ENCODE data around the gene SULT1C2. TPM values are rescaled to one million over a fixed set of nuclear protein-coding genes. Genes with fewer than 3 reads are reported as not detected.

The SULT1C2 gene
- 3.2 and 4.3 TPM in 2 replicates for total RNA-seq

- TF ChIP-seq, protein P1, sequence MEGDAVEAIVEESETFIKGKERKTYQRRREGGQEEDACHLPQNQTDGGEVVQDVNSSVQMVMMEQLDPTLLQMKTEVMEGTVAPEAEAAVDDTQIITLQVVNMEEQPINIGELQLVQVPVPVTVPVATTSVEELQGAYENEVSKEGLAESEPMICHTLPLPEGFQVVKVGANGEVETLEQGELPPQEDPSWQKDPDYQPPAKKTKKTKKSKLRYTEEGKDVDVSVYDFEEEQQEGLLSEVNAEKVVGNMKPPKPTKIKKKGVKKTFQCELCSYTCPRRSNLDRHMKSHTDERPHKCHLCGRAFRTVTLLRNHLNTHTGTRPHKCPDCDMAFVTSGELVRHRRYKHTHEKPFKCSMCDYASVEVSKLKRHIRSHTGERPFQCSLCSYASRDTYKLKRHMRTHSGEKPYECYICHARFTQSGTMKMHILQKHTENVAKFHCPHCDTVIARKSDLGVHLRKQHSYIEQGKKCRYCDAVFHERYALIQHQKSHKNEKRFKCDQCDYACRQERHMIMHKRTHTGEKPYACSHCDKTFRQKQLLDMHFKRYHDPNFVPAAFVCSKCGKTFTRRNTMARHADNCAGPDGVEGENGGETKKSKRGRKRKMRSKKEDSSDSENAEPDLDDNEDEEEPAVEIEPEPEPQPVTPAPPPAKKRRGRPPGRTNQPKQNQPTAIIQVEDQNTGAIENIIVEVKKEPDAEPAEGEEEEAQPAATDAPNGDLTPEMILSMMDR (conservative IDR thresholded peaks at IDR 0.05; ENCODE audit: low read depth, low read length) = no peak
- DNase-seq (ENCODE audit: low read depth) = peak; percentile 92
- H3K4me3 ChIP-seq (ENCODE audit: low read depth, low read length) = peak within 1 kb of the TSS; percentile 59
Observed at GRCh38 chr2:108288534-108289106, at the start of gene SULT1C2. SULT1C2 (plus strand) TSS chr2:108288895; CDS start chr2:108293668, 4,773 bp downstream.

GRCh38 chr2:108239786-108240185 is 48.9 kb upstream of the SULT1C2 start, which contains the start of gene SULT1C3:
SULT1C3 (plus strand) TSS chr2:108239968; CDS start chr2:108247195, 7,227 bp downstream.
- H3K4me3 ChIP-seq (ENCODE audit: low read depth, low read length) = no peak within 1 kb of the TSS
- TF ChIP-seq, protein P1 (conservative IDR thresholded peaks at IDR 0.05; ENCODE audit: low read depth, low read length) = no peak
- no peak for DNase-seq (ENCODE audit: low read depth)

- no peak for DNase-seq (ENCODE audit: low read depth)
- TF ChIP-seq, protein P1 (conservative IDR thresholded peaks at IDR 0.05; ENCODE audit: low read depth, low read length) = no peak
- H3K4me3 ChIP-seq (ENCODE audit: low read depth, low read length) = no peak overlapping the region
Observed at GRCh38 chr2:108240966-108241365, 47.7 kb upstream of the SULT1C2 start.

- DNase-seq (ENCODE audit: low read depth) = no peak
- no peak overlapping the region for H3K4me3 ChIP-seq (ENCODE audit: low read depth, low read length)
- TF ChIP-seq, protein P1 (conservative IDR thresholded peaks at IDR 0.05; ENCODE audit: low read depth, low read length) = no peak
Observed at GRCh38 chr2:108243566-108243965, 45.1 kb upstream of the SULT1C2 start.

DNA sequence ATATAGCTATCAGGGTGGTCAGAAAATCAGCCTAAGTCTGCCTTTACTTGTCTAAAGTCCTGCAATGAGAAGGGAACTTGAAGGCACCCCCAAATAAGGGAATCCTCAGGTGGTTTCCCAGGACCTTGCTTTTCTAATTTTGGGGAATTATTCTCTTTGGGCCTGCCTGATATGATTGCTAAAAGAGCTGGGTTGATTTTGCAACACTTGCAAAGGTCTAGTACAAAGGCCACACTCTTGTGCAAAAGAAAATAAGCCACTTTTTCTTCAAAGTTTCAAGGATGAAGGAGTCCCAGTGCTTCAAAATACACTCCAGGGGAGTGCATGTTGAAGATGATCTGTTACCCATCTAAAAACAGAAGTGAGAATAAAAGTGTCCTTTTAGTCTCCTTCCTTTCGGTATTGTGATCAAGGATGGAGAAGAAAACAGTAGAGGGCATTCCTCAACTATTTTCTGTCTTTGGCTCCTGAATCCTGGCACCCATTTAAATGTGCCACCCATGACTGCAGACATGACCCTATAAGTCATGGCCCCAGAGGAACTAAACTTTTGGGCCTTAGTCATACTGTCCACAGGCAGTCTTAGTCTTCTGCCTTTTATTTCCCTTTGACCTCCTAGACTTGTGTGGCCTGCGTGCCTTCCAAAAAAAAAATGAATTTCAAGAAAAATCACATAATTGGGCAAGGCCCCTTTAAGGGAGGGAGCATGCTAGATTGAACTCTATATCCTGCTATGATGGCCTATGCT is 43.9 kb upstream of the SULT1C2 start:
- no peak for DNase-seq (ENCODE audit: low read depth)
- H3K4me3 ChIP-seq (ENCODE audit: low read depth, low read length) = no peak overlapping the region
- TF ChIP-seq, protein P1 (conservative IDR thresholded peaks at IDR 0.05; ENCODE audit: low read depth, low read length) = no peak

DNA sequence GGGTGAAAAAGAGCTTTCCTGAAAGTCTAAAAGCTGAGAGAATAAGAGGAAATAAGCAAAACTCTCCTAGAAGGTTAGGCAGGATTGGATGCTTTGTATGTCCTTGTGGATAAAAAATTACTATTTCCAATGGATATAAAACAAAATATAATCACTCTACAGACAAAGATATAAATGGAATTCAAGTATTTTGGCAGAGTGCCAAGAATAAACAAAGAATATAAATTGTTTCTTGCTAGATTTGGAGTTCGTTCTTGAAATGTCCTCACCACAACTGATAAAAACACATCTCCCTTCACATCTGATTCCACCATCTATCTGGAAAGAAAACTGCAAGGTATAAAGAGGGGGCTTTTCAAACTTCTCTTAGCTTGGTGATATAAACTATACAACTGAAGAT is 35.6 kb upstream of the SULT1C2 start:
- no peak for DNase-seq (ENCODE audit: low read depth)
- TF ChIP-seq, protein P1 (conservative IDR thresholded peaks at IDR 0.05; ENCODE audit: low read depth, low read length) = no peak
- no peak overlapping the region for H3K4me3 ChIP-seq (ENCODE audit: low read depth, low read length)
